HG03108 (cell line): ENCODE results near the gene SEMA3F.

Experiments used
- ATAC-seq: cut with Tn5 transposase; IDR thresholded peaks from one replicate; pipeline ENCODE4 v1.9.1; 2021; ENCODE audit warnings: moderate library complexity; ENCODE audit not compliant: unreplicated experiment

The SEMA3F gene

DNA sequence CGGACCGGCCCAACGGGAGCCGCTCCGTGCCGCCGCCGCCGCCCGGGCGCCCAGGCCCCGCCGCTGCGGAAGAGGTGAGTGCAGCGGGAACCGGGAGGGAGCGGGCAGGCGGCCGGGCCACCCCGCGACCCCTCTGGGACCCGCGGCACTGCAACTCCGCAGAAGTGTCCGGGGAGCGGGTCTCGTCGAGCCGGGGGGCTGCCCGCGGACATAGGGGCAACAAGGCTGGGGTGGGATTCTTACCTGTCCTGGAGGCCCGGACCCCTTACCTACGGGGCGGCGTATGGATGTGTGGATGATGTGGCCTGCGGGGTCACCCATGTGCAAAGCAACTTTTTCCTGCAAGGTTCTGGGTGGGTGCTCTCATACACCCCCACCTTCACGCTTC lies 361 bp downstream of the SEMA3F start:
- ATAC-seq: no peak

DNA sequence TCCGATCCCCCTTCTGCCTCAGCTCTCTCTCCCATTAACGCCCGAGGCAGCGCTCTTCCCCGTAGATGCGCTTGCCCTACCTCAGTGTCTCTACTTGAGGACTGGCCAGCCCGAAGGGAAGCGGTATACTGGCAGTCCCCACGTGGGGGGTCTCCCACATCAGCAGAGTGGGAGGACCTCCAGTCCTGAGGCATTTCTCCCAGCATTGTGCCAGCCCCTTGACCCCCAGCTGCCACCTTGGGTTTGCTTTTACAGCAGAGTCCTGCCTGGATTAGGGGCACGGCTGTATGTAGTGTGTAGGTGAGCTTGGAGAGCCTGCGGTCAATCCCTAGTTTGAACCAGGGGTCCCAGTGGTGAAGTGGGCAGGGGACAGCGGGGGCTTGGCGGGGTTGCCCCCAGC lies 767 bp downstream of the SEMA3F start:
- ATAC-seq: no peak

DNA sequence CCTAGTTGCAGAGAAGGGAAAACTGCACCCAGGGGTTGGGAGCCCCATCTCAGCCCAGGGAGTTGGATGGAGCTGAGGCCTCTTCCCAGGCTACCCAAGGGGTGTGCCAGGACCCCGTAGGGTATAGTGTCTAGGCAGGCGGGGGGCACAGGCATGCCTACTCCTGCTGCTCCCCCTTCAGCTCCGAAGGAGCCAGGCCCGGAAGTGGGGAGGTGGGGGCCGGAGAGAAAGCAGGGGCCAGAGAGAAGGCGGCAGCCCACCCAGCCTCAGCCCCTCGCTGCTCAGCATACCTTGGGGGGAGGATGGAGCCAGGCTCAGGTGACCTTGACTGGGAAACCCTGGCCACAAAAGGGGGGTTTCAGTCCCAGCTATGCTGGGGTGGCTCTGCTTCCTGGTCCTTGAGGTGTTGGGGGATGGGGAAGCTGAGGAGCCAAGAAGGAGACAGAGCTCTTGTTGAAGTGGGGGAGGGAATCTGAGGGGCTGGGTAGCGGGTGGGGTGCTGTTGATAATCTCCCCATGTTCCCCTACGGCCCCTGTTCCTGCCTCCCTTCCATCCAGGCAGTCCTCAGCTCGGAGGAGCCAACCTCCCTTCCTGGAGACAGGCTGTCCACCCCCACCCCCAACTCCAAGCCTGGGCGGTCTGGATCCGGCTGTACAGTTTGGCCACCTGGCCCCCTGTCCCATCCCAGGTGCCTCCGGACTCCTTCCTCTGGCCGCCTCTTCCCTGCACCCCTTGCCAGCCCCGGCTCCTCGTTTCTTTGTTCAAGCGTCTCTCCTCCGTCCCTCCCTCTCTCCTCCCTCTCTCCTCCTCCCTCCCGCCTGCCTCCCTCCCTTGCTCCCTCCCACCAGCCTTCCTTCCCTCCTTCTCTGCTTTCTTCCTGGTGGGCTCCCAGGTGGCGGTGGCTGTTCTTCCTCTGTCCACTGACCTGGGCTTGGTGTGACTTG lies 1.7 kb downstream of the SEMA3F start:
- ATAC-seq: no peak

DNA sequence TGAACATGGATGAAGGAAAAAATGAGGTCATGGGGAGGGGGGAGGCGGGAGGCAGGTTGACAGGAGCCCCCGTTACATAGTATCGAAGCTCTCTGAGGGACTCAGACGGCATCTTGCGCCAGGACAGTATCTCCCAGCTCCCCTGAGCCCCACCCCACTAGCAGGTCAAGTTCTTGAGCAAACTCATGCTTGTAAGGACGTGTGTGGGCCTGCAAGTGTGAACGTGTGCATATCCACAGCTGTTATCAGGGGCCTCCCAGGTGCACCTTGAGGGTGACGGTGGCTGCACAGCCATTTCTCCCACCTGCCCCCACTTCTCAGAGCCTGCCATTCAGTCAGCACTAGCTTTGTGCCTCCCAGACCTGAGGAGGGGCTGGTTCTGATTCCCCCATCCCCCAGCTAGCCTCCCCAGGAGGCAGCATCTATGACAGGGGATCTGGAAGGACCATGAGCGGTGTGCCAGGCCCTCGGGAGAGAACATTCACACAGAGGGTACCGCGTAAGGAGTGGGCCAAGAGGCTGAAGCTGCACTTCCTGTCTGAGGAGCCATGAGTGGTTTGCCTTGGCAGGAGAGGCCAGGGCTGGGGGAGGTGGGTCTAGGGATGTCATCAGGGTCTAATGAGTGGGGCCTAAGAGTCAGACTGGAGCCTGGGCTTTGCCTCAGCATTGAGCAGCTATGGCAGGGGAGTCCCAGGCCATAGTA lies 2.9 kb downstream of the SEMA3F start:
- no peak for ATAC-seq

DNA sequence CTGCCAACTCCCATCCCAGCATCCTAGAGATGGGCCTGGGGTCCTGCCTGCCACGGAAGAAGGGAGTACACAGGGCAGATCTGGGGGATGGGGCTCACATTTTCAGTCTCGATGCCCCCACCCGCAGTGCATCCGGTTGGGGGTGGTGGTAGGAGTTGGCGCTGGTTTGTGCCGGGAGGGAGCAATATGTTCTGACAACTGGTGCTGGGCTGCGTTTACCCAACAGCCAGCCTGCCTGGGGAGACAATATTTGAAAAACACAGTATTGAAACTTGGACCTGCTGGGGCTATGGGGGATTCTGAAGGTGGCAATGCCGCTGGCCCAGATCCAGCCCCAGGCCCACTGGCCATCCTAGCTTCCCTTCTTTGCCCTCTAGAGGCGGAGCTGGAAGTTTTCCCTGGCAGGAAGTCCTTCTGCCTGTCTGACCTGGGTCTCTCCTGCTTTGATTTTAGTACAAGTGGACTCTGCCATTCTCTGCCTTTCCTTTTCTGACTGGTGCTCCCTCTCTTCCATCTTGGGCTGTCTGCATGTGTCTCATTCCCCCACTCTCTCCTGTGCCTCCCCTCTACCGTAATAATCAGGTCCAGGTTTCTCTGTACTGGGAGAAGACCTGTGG lies 3.5 kb downstream of the SEMA3F start:
- ATAC-seq: no peak

DNA sequence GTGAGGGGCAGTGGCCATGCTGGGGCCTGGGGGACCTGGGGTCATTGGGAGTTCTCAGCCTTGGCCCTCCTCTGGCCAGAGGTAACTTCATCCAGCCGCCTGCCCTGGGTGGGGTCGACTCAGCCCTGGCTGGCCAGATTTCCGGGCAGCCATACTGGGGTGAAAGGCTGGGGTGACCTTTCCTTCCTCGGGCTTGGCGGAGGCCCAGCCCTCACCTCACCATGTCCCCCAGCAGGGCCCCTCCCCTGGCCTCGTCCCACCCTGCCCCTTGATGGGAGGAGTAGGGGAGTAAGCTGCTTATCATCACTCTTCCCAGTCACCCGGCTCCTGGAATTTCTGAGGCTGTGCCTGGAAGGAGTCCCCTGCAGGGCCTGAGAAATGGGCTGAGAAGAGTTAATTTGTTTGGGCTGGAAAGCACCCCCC lies 5.4 kb downstream of the SEMA3F start:
- no peak for ATAC-seq

DNA sequence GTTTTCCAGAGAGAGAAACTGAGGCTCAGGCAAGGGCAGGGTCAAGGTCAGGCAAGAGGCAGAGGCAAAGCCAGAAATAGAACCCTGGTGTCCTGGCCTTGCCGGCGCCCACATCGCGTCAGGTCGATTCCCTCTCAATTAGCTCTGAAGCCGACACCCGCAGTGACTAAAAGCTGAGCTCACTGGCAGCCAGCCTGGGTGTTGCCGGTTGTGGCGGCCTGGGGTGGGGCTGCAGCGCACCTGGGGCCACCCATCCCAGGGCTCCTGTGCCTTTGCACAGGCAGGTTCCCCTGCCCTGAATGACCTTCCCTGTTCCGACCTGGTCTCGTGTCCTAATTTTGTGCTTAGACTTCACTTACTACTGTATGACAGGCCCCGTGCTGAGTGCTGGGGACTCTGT lies 6.2 kb downstream of the SEMA3F start:
- no peak for ATAC-seq

DNA sequence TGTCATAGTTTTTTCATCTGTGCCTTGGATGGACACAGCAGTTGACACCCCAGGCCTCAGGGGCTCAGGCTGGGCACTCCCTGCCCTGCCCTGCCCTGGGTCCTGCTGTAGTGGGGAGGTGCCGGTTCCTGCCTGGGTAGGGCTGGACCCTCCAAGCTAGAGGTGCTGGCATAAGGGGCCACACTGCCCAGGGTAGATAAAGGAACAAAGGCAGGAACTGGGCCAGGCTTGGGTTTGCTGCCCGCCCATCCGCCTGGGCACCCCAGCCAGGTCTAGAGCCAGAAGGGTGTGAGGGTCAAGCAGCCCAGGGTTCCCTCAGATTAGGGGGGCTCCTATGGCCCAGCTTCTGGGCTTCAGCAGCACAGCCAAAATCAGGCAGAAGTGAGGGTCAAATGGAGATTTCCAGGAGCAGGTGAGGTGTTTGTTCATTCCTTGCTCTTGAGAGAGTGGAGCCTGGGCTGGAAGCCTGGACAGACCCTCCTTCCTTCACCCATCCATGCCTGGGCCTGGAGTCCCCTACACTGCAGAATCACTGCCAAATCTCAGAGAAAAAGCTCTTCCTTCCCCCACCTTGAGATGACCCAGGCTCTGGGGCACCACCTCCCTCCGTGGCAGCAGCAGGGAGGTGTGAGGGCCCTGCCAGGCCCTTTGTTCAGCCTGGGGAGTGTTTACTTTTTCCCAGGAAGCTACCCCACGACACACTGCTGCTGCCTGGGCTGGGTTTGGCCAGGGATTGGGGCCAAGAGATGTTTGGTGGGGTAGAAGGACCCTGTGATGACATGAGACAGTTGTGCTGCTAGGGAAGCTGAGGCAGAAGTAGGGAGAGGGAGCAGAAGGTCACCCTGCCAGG lies 7.1 kb downstream of the SEMA3F start:
- no peak for ATAC-seq

DNA sequence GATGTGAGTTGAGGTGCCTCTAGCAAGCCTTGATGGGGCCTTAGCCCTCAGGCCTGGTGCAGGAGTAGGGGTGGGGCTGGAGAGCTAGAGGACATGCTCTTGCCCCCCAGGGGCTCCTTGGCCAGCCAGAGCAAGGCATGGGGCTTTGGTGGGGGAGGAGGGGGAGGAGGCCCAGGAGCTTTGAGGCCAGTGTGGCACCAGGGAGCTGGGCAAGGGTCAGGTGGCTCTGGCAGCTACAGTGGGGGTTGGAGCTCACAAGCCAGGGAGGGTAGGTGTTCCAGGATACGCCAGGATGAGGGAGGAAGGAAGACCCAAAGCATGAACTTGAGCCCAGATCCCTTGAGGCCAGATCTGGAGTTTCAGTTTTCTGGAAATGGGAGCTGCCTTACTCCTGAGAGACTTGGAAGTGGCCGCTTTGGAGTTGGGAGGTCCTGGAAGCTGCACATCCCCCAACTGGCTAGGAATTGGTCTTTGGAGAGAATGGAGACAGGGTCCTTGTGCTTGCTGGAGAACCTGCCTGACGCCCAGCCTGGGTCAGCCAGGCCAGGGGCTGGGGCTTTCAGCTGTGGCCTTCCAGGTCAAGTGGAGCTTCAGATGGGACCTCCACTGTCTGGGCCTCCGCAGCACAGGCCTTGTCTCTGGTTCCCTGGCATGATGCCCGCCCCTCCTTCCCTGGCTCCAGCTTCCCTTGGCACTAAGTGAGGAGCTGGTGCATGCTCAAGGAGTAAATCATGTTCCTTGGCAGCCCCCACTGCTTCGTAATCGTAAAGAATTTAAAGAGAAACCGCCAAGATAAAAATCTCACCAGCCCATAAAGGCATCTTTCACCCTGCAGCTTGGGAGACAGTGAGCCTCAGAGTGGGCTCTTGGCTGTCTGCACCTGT lies 8.7 kb downstream of the SEMA3F start:
- ATAC-seq: no peak

DNA sequence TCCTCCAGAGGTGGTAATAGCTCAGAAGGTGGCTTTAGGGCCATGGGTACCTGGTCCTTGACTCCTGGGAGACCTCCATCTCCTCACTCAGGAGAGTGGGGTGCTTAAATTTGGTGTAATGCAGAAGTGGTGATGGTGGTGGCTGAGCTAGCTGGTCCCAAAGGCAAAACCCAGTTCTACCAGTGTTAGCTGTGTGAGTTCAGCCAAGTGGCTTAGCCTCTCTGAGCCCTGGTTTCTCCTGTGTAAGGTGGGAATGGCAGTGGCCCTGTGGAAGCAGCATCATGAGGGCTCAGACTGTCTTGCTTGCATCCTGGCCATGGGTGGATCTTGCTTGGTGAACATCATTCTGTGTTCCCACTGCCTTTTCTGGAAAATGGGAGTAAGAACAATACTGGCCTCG lies 9.4 kb downstream of the SEMA3F start:
- no peak for ATAC-seq

DNA sequence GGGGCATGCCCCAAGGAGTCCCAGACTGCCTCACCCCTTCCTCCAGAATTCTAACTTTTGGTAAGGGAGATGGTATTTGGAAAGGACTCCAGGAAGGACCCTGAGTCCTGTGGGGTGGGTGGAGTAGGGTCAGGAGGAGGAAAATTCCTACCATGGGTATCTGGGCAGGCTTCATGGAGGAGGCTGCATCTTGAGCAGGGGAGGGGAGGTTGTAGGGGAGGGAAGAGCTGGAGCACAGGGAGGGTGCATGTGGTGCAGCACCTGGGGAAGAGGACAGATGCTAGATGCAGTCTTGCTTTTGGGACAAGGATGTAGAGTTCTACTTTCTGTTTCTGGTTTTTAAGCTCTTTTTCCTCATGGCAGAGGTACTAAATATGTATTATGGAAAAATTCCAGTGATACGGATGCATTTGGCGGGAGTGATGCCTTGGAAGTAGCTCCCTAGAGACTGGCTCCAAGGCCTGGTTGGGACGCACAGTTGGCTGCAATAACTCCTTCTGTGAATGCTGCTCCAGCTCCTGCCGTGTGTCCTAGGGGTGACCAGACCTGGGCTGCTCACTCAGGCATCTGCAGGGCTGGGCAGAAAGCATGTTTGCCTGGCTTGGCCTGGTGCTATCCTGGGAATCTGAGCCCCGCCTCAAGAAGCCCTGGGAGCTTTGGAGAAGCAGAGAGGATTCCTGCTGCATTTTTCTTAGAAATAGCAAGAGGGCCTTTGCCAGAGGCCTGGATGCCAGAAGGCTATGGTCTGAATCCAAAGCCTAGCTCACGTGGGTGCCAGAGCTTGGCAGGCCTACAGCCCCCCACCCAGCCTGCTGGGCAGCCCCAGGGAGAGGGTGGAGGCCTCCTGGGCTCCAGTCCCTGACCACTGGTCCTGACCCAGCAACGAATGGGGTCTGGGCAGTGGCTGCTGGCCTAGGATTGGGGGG lies 10.1 kb downstream of the SEMA3F start:
- ATAC-seq: no peak

DNA sequence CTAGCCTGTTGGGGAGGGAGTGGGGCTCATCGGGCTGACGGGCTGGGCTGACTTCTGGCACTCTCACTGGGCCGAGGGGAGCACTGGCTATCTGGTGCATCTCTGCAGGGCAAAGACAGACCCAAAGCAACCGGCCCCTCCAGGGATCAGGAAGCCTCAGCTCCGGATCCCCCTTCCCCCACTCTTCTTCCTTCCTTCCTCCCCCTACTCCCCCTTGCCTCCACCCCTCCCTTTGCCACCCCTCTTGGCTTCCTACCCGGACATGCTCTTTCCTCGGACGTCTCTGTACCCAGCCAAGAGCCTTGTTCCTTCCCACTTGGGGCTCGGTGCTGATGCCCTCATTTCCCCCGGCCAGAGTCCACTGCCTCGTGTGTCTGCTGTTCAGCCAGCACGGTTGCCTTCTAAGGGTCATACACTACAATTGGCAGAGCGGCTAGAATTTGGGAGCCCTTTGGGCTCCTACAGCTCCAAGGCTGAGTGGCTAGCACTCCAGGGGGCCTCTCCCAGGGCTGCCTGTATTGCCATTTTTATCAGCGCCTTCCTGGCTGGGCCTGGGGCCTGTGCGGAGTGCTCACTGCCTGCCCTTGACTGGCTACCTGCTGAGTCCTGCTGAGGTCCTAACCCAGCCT lies 10.9 kb downstream of the SEMA3F start:
- ATAC-seq: no peak

DNA sequence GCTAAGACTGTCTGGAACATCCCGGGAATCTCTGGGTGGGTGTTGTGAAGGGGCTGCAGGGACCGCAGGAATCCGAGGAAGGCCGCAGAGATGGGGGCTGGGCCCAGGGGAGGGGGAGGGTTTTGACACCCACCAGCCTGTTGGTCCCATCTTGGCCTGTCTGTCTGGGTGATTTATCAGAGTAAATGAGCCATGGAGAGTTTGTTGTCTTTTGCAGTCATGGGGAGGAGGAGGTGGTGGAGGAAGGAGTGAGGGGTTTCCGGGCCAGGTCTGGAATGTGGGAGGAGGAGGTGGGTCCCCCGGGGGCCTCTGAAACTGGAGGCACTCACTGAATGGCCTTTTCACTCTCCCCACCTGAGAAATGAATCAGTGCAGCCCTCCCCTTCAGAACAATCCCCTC lies 11.5 kb downstream of the SEMA3F start:
- ATAC-seq: no peak

DNA sequence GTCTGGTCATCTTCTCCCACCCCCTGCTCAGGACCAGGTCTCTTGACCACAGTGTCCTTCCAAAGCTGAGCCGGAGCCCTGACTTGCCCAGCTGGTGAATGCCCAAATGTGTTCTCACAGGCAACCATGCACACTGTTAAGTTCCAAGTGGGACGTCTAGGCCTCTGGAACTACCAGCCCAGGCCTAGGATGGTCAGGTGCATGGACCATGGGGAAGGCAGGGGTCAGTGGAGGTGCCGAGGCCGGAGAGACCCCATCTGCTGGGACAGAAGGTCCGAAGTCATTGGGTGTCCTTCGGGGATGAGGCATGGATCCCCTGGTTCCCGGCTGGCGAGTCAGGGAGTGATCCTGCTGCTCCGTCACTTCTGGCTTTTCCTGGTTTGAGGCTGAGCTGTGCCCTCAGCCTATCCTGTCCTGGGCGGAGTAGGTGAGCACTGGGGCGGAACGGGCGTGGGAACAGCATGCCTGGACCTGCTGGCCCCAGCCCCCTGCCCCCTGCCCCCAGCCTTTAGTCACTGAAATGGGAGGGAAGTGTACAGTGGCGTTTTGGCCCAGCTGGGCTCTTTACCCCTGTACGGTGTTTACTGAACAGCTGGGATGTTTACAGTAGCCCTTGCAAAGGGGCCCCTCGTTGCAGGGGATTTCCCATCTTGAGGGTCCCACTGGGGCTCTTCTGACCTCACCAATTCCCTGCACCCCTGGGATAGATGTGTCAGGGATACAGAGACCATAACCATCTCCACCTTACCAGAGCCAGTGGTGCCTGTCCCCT lies 12.1 kb downstream of the SEMA3F start:
- no peak for ATAC-seq

DNA sequence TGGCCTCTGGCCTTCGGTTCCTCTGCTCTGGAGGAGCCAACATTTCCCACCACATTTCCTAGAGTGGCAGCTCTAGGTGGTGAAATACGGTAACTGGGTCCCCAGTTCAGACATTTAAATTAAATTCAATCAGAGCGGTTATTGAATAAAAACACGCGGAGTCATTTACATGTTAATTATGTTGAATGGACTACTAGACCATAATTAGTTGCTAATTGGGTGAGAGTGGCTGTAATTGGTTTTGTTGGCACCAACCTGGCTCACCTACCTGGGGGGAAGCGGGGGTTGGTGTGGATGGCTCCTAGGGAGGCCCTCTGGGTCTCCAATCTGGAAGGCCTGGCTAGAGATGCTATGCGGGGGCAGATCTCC lies 12.7 kb downstream of the SEMA3F start:
- ATAC-seq: no peak

DNA sequence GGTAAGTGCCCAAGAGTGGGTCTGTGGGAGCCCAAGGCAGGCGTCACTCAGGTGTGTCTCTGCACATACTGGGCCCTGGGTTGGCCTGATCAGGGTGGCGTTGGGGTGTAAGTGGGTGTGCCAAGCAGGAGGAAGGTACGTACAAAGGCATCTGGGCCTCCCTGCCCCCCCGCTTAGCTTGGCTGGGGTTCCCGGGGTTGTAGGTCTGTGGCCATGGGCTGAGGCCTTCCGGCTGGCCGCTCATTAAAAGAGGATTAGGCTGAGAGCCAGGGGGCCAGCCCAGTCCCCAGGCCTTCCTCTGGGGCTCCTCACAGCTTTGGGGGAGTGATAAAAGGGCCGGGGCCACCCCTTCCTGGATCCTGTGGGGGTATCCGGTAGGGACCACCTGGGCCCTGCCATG lies 13.3 kb downstream of the SEMA3F start:
- no peak for ATAC-seq

DNA sequence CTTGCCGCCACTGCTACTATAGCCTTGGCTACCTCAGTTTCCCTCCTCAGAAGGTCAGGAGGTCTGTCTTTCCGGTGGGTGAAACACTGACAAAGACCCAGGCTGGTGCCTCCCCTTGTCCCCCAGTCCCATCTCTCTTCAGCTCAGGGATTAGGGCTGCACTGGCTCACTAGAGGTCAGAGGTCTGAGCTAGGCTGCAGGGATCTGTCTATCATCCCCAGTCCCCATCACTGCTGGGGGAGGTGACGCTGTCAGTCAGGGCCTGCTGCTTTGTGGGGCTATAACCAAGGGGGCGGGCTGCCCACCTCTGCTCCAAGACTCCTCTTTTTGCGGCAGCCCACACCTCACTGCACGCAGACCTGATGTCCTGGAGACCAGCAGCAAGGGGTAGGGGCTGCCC lies 13.7 kb downstream of the SEMA3F start:
- ATAC-seq: no peak
